ENCODE results near the gene ADARB2. TPM values are rescaled to one million over a fixed set of nuclear protein-coding genes. Genes with fewer than 3 reads are reported as not detected.
A peak's percentile ranks its signal among the peaks of the same experiment; 100 is the strongest.

ADARB2 gene
- total and polyA plus RNA-seq, 2 experiments from 2014 or later, result 2.0 to 5.0 TPM

DNA sequence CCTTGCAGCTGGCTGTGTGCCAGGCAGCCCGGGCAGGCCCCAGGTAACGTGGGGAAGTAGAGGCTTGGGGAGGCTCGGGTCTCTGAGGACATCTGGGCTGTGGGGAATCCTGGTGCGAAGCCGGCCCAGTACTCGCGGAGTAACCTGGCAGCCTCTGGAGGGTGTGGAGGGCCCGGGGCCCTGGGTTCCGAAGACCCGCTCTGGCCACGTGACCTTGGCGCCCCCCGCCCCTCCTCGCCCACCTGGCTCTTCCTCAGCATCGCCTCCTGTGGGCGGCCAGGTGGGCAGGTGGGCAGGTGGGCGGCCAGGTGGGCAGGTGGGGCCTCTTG, 538.0 kb downstream of the ADARB2 start:
- TF ChIP-seq NANOG (IDR thresholded peaks at IDR 0.05; ENCODE audit: borderline replicate concordance), result no peak
- TF ChIP-seq, protein P1, sequence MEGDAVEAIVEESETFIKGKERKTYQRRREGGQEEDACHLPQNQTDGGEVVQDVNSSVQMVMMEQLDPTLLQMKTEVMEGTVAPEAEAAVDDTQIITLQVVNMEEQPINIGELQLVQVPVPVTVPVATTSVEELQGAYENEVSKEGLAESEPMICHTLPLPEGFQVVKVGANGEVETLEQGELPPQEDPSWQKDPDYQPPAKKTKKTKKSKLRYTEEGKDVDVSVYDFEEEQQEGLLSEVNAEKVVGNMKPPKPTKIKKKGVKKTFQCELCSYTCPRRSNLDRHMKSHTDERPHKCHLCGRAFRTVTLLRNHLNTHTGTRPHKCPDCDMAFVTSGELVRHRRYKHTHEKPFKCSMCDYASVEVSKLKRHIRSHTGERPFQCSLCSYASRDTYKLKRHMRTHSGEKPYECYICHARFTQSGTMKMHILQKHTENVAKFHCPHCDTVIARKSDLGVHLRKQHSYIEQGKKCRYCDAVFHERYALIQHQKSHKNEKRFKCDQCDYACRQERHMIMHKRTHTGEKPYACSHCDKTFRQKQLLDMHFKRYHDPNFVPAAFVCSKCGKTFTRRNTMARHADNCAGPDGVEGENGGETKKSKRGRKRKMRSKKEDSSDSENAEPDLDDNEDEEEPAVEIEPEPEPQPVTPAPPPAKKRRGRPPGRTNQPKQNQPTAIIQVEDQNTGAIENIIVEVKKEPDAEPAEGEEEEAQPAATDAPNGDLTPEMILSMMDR (conservative IDR thresholded peaks at IDR 0.05; ENCODE audit: low read depth in 2 of 2), result peak in 1 of 2 experiments; percentile 10; a peak in 1 of 4 replicates
- Mint-ChIP-seq H3K4me1 (peaks cover 36% of the 10 kb centered on the region), H3K27me3 (ENCODE audit: insufficient read depth, low read depth, poor library complexity) (peaks cover 21% of the 10 kb centered on the region), H3K36me3 (ENCODE audit: low read depth) (no peaks in the 10 kb centered on the region), H3K4me3 (no peak overlapping the region), H3K9me3 (no peaks in the 10 kb centered on the region), H3K27ac (no peak overlapping the region)
- no peaks in the 10 kb centered on the region for H3K9me2 ChIP-seq (ENCODE audit: insufficient read depth)
- H3K27ac ChIP-seq (ENCODE audit: low read depth), result no peak overlapping the region
- no peaks in the 10 kb centered on the region for H3F3A ChIP-seq (replicated peaks; ENCODE audit: low read depth)
- DNase-seq (ENCODE audit: low spot score) (no peak), ATAC-seq (peak; percentile 61)
- no peaks in the 10 kb centered on the region for H4K20me1 ChIP-seq (replicated peaks; ENCODE audit: insufficient read depth)
- H3K4me1 ChIP-seq (ENCODE audit: insufficient read depth), result peaks cover 8% of the 10 kb centered on the region
- H3K79me2 ChIP-seq (replicated peaks; ENCODE audit: insufficient read depth), result no peaks in the 10 kb centered on the region
- no peak overlapping the region for H3K4me2 ChIP-seq
- no peaks in the 10 kb centered on the region for H3K27me3 ChIP-seq (ENCODE audit: insufficient read depth)
- no peaks in the 10 kb centered on the region; the same call in 1 of the 2 replicates for H3K36me3 ChIP-seq (ENCODE audit: insufficient read depth)
- 0 out of 2 replicates have a peak overlapping the region, but pooled peaks have one; percentile 43 for H2AFZ ChIP-seq
- H3K4me3 ChIP-seq, result no peak overlapping the region

DNA sequence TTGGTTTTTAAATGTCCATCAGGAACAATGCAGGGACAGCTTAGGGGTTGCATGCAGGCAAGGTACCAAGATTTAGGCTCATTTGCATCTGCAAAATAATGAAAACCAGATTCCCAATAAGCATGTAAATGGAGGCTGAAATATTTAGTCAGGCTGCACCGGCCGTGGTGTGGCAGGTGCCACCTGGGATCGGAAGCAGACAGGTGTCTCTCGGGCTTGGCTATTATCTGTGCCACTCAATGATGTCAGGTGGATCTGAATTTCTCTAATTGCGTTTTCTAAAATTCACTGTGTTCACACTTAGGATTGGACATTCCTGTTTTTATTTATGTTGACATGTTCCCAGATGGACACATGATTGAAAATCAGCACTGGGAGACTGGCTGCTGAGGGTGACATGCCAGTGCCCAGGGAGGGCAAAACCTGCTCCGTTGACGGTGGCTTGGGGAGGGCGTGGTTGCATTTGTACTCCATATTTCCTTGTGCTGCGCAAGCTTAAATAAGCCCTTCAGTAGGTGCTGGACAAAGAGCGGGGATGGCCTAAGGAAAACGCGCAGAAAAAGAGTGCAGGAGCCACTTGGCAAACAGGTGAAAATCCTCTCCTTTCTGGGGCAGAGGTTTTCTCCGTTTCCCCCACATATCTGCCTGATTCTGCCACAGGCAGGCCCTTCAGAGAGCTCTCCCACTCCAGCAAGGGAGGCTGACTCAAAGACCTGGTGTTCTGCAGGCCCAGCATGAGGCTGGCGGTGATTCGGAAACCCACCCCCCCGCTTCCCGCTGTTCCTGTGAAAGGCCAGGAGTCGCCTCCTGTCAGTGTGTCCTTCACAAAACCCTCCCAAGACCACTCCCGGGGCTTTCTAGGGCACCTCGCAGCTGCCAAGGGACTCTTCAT, 538.6 kb downstream of the ADARB2 start:
- H3K4me3 Mint-ChIP-seq, result no peak overlapping the region

More for the DNA sequence above, 538.6 kb downstream of the ADARB2 start:
- Mint-ChIP-seq H3K4me1 (peaks cover 42% of the 10 kb centered on the region), H3K9me3 (no peaks in the 10 kb centered on the region), H3K27ac (no peak overlapping the region), H3K36me3 (ENCODE audit: low read depth) (no peaks in the 10 kb centered on the region), H3K27me3 (ENCODE audit: insufficient read depth, low read depth, poor library complexity) (peaks cover 17% of the 10 kb centered on the region)
- no peaks in the 10 kb centered on the region for H3K79me2 ChIP-seq (replicated peaks; ENCODE audit: insufficient read depth)
- H3K4me3 ChIP-seq, result no peak overlapping the region
- peak; percentile 65 for ATAC-seq
- no peak overlapping the region for H3K4me2 ChIP-seq
- H2AFZ ChIP-seq, result 0 out of 2 replicates have a peak overlapping the region, but pooled peaks have one; percentile 43
- TF ChIP-seq ZNF462 (CRISPR knock-in tag; IDR thresholded peaks at IDR 0.05) (no peak), JUNB (IDR thresholded peaks at IDR 0.05; ENCODE audit: unreplicated experiment) (no peak), ZNF331 (CRISPR knock-in tag; IDR thresholded peaks at IDR 0.05; ENCODE audit: low read depth) (no peak)
- H3K27ac ChIP-seq (ENCODE audit: low read depth), result no peak overlapping the region
- no peaks in the 10 kb centered on the region for H3K27me3 ChIP-seq (ENCODE audit: insufficient read depth)
- H4K20me1 ChIP-seq (replicated peaks; ENCODE audit: insufficient read depth), result no peaks in the 10 kb centered on the region
- H3K9me2 ChIP-seq (ENCODE audit: insufficient read depth), result no peaks in the 10 kb centered on the region
- peaks cover 13% of the 10 kb centered on the region for H3K4me1 ChIP-seq (ENCODE audit: insufficient read depth)
- no peaks in the 10 kb centered on the region for H3F3A ChIP-seq (replicated peaks; ENCODE audit: low read depth)
- DNase-seq (ENCODE audit: low spot score), result peak; percentile 39
- H3K36me3 ChIP-seq (ENCODE audit: insufficient read depth), result no peaks in the 10 kb centered on the region; the same call in 1 of the 2 replicates
